SH-SY5Y (cell line): Measurements from ENCODE around the gene VSIG8.

Experiments
- GATA2 ChIP-seq: IDR thresholded peaks from 2 replicates; pipeline ENCODE4 v1.6.1; 2011; ENCODE audit warnings: mild to moderate bottlenecking, low read depth, low read length
- GATA3 ChIP-seq: IDR thresholded peaks from 2 replicates; pipeline ENCODE4 v1.6.1; 2011; ENCODE audit warnings: low read depth, mild to moderate bottlenecking, low read length, moderate library complexity

DNA sequence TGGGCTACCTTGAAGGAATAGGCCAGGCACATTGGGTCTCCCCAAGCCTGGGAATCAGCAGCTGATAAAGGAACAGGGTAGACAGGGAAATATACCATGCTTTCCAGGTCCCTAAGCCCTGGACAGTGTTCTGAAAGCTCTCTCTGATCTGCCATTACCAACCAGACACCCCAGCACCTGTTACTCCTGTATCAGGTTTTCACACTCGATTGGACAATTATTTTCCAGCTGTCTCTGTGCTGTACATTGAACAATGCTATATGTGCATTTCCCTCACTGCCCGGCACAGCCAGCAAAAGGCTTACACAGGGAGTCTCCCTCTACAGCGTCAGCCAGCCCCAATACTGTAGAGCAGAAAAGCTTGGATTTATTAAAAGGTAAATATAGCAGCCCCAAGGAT is 32.8 kb upstream of the VSIG8 start:
- TF ChIP-seq GATA2 = no peak
- no peak for TF ChIP-seq GATA3
